Mucosa of descending colon (tissue), 3 donors: ENCODE measurements around the gene TFF3. TPM values are rescaled to one million over a fixed set of nuclear protein-coding genes. Genes with fewer than 3 reads are reported as not detected.

Experiments used
- ATAC-seq: fragments of 200-7000 bp; cut with Tn5 transposase; one replicate; pipeline ENCODE4 v1.9.1; 2020; ENCODE audit warnings: mild to moderate bottlenecking, moderate library complexity
- DNase-seq, 3 donors: peaks; one replicate each; pipeline ENCODE4 v3.0.0-alpha.2; 2020
- H3K36me3 ChIP-seq: fragments of 200-600 bp; one replicate; pipeline ENCODE4 v1.8.0; 2021; ENCODE audit warnings: low read depth, mild to moderate bottlenecking
- H3K4me1 ChIP-seq: fragments of 200-600 bp; one replicate; pipeline ENCODE4 v1.8.0; 2021; ENCODE audit warnings: low read depth, mild to moderate bottlenecking
- H3K4me3 ChIP-seq: fragments of 200-600 bp; one replicate; pipeline ENCODE4 v1.8.0; 2021; ENCODE audit warnings: mild to moderate bottlenecking
- H3K9me3 ChIP-seq: fragments of 200-600 bp; one replicate; pipeline ENCODE4 v1.8.0; 2021; ENCODE audit warnings: mild to moderate bottlenecking
- intact Hi-C, 2 donors: fragments of 100-400 bp; cut with DNase I in 1 of 2; cut with micrococcal nuclease in 1 of 2; formaldehyde crosslinking; loops; one replicate each; pipeline versions ENCODE4 v1.11.0 to v1.11.1; 2022; cut with DNase I, micrococcal nuclease
- long read RNA-seq, 2 donors: library from polyadenylated mRNA; unstranded; transcript quantifications; one replicate each; pipeline ENCODE4 v2.0.0, GENCODE V29; 2019 to 2021
- total RNA-seq, 3 donors: library from RNA; stranded (reverse); fragmentation: NEBNext Ultra II Directional in 2 of 3; extraction: Animal tissue kit (Norgen Biotek cat#: 25700) in 2 of 3; gene quantifications; one replicate each; pipeline versions ENCODE4 v1.2.1 to v1.2.4, GENCODE V29; 2021 to 2023
- TF ChIP-seq, protein P1 (sequence below): fragments of 200-600 bp; IDR thresholded peaks from one replicate; pipeline ENCODE4 v1.8.0; 2022; ENCODE audit warnings: antibody characterized with exemption, mild to moderate bottlenecking
- donor health status: DM: no; HTN: no; CAD: no; lungs with moderate emphysema.
- donor health status: DM: no; HTN: no; CAD: no.
- donor health status: DM: no; HTN: yes; CAD: no.

TFF3 gene, protein sequence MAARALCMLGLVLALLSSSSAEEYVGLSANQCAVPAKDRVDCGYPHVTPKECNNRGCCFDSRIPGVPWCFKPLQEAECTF
- 1,000 to 10,000 TPM in 2 of 3 donors, 100 to 1,000 TPM in 1; 614 to 2,641 (median 2,419) TPM for total RNA-seq
- long read RNA-seq, donor 1, transcript TFF3-204 (3 exons, 1,109 nt): major isoform, 209 of 233 reads
- long read RNA-seq, donor 1, transcript TFF3-203 (2 exons, 419 nt): minor isoform, 19 of 233 reads
- long read RNA-seq, donor 1, partial matches to known transcripts: 0 of 233 reads
- long read RNA-seq, donor 1, other reads (novel, unspliced or antisense): 5 of 233 reads
- long read RNA-seq, donor 2, transcript TFF3-203 (2 exons, 419 nt): minor isoform, 82 of 1,843 reads
- long read RNA-seq, donor 2, transcript TFF3-204 (3 exons, 1,109 nt): major isoform, 1,721 of 1,843 reads
- long read RNA-seq, donor 2, transcript TFF3-202 (3 exons, 452 nt): minor isoform, 9 of 1,843 reads
- long read RNA-seq, donor 2, partial matches to known transcripts: 0 of 1,843 reads
- long read RNA-seq, donor 2, other reads (novel, unspliced or antisense): 31 of 1,843 reads

DNA sequence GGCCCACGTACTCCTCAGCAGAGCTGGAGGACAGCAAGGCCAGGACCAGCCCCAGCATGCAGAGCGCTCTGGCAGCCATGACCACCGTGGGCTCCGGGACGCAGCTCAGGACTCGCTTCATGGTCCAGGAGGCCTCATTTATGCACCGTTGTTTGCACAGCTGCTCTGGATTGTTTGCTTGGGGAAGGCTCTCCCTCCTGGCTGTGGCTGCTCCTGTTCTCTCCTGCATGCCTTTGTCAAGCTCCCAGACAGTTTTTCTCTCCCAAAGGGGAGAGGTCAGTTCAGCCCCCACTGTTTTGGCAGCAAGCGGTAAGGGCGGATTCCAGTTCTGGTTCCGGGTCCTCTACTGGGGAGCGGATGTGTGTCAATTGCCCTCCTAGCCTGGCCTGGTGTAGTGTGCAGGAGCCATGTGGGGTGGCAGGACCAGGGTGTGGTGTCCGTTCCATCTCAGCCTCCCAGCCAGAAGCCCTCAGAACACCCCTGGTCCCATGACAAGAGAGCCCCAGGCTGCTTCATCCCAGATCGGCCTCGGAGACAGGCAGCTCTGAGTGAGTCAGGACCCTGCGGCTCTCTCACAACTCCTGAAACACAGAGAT, at the start of gene TFF3:
Gene TFF3, minus strand, starts transcription at position 114 of the 596 bp plus-strand sequence. Its CDS starts 35 bp downstream, at position 79.
- H3K4me1 ChIP-seq: peaks cover 44% of the 10 kb centered on the region
- H3K9me3 ChIP-seq: no peaks in the 10 kb centered on the region
- TF ChIP-seq, protein P1, sequence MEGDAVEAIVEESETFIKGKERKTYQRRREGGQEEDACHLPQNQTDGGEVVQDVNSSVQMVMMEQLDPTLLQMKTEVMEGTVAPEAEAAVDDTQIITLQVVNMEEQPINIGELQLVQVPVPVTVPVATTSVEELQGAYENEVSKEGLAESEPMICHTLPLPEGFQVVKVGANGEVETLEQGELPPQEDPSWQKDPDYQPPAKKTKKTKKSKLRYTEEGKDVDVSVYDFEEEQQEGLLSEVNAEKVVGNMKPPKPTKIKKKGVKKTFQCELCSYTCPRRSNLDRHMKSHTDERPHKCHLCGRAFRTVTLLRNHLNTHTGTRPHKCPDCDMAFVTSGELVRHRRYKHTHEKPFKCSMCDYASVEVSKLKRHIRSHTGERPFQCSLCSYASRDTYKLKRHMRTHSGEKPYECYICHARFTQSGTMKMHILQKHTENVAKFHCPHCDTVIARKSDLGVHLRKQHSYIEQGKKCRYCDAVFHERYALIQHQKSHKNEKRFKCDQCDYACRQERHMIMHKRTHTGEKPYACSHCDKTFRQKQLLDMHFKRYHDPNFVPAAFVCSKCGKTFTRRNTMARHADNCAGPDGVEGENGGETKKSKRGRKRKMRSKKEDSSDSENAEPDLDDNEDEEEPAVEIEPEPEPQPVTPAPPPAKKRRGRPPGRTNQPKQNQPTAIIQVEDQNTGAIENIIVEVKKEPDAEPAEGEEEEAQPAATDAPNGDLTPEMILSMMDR: no peak
- intact Hi-C loops: no loop called here
- DNase-seq: peak; percentile 77 to 79 (median 79)
- peak; percentile 52 for ATAC-seq
- H3K4me3 ChIP-seq: peak within 1 kb of the TSS; percentile 3
- no peaks in the 10 kb centered on the region for H3K36me3 ChIP-seq

DNA sequence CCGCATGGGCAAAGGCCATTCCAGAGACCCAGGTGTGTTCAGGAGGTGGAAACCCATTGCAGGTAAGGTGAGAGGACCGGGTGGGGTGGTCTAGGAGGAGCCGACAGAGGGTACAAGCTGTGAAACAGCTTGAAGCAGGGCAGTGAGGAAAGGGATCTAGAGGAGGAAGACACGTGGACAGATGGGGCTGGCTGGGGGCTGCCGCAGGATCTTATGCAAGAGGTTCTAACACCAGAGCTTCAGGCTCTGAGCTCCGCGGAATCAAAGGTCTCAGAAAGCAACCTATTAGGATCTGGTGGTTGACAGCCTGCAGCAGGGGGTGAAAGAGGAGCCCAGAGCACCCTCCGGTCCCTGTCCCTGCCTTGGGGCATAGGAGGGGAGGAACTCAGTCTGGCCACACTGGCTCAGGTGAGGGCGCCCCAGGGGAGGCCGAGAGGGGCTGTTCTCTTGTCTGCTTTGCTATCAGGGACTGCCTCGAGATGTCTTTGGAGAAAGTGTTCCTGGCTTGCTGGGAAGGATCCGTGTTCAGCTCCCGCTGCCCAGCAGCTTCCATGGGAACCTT, 49.2 kb upstream of the TFF3 start:
- Histone ChIP-seq H3K9me3 (no peaks in the 10 kb centered on the region), H3K4me3 (no peak overlapping the region), H3K36me3 (no peaks in the 10 kb centered on the region), H3K4me1 (peaks cover 18% of the 10 kb centered on the region)
- intact Hi-C loops: no loop called here
- ATAC-seq (no peak), DNase-seq (peak in 1 of 3 donors; percentile 43)
- TF ChIP-seq, protein P1: no peak

DNA sequence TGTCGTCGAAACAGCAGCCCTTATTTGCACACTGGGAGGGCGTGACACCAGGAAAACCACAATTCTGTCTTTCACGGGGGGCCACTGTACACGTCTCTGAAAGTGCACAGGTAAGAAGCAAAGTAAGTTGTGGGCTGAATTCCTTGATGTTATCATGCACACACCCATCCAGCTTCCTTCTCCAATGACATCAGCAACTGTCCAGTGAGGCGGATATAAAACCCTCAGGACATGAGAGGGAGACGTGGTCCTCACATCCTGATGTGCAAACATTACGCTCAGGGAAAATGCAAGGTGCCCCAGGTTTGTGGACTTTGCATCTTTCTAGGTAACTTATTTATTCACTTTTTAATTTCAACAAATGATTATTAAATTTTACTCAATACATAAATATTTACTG, 48.1 kb upstream of the TFF3 start:
- no peak overlapping the region for H3K4me3 ChIP-seq
- DNase-seq: peak in 1 of 3 donors; percentile 7
- intact Hi-C loops: no loop called here
- TF ChIP-seq, protein P1: no peak
- H3K4me1 ChIP-seq: peaks cover 18% of the 10 kb centered on the region
- H3K9me3 ChIP-seq: no peaks in the 10 kb centered on the region
- ATAC-seq: peak; percentile 13
- H3K36me3 ChIP-seq: no peaks in the 10 kb centered on the region

DNA sequence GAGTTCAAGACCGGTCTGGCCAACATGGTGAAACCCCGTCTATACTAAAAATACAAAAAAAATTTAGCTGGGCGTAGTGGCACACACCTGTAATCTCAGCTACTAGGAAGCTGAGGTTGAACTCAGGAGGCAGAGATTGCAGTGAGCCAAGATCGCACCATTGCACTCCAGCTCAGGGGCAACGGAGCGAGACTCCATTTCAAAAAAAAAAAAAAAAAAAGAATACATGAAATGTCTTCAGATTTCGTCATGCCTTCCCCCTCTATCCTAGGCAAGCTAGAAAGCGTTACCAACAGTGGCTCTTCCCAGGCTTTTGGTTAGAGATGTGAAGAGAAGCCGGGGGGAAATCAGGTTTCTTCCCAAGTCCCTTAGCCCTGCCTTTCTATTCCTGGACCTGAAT, 47.5 kb upstream of the TFF3 start:
- TF ChIP-seq, protein P1: no peak
- ATAC-seq: no peak
- intact Hi-C loops: no loop called here
- Histone ChIP-seq H3K4me1 (peaks cover 16% of the 10 kb centered on the region), H3K36me3 (no peaks in the 10 kb centered on the region), H3K4me3 (no peak overlapping the region), H3K9me3 (no peaks in the 10 kb centered on the region)
- peak in 1 of 3 donors; percentile 1 for DNase-seq

DNA sequence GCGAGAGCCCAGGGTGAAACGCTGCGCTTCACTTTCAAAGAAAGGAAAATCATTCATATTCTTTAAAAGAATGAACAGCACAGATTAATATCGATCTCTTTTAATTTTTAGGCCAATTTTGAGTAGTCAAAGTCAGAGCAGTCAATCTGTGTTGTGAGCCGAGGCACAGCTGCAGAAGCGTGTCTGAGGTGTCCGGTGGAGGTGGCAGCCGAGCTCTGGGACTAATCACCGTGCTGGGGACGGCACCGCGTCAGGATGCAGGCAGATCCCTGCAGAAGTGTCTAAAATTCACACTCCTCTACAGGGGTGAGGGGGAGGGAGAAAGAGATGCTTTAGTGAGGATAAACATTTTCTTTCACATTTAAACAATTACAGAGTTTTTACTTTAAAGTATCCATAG, 47.0 kb upstream of the TFF3 start:
- Histone ChIP-seq H3K4me3 (no peak overlapping the region), H3K36me3 (no peaks in the 10 kb centered on the region), H3K4me1 (peaks cover 12% of the 10 kb centered on the region), H3K9me3 (no peaks in the 10 kb centered on the region)
- DNase-seq (no peak), ATAC-seq (no peak)
- intact Hi-C loops: no loop called here
- TF ChIP-seq, protein P1: no peak
